ENCODE results near the gene IL2RG. TPM values are rescaled to one million over a fixed set of nuclear protein-coding genes. Genes with fewer than 3 reads are reported as not detected.

IL2RG gene
- total RNA-seq, 2 experiments from 2014 or later: 278 to 342 TPM

- DNase-seq (no peak), ATAC-seq (no peak)
- POLR2A ChIA-PET: no interaction called here
- peaks cover 15% of the 10 kb centered on the region for H3K36me3 Mint-ChIP-seq (ENCODE audit: low read depth)
- H3K9me3 Mint-ChIP-seq (ENCODE audit: low read depth): no peaks in the 10 kb centered on the region
- no peak overlapping the region for H3K27ac Mint-ChIP-seq
- intact Hi-C loops (cut with DNase I, micrococcal nuclease): no loop called here
- no peaks in the 10 kb centered on the region for H3K27me3 Mint-ChIP-seq
- CTCF ChIA-PET: no interaction called here
- H3K4me3 Mint-ChIP-seq: no peak overlapping the region
- peaks cover 9% of the 10 kb centered on the region for H3K4me1 Mint-ChIP-seq
Observed at GRCh38 chrX:71140440-71140839, 29.1 kb upstream of the IL2RG start.

DNA sequence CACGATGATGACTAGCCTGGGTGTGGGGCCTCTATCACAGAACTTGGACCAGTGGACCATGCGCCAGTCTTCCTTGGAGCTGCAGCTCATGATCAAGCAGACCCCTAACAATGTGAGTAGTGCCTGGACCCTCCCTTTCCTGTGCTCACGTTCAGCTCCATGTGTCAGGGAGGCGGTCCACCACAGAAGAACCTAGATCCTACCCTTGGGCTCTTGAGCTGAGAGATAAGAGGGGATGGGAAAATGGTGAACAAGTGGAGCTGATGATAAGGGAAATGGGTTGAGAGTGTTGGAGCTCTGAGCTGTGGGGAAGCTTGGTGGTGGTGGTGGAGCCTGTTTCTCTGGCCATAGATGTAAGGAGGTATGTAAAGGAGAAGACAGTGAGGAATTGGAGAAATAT is 20.1 kb upstream of the IL2RG start:
- no peaks in the 10 kb centered on the region for H3K9me3 Mint-ChIP-seq (ENCODE audit: low read depth)
- no peaks in the 10 kb centered on the region for H3K27me3 Mint-ChIP-seq
- POLR2A ChIA-PET: no interaction called here
- peaks cover 14% of the 10 kb centered on the region for H3K4me1 Mint-ChIP-seq
- ATAC-seq: no peak
- intact Hi-C loops (cut with DNase I, micrococcal nuclease): no loop called here
- H3K27ac Mint-ChIP-seq: no peak overlapping the region
- no peak for DNase-seq
- CTCF ChIA-PET: interaction anchor here (1.3 to 2.3 kb wide), 4 partner anchors 29 to 161 kb away, joined by 3 to 17 read pairs (median 4); no protein-coding TSS in a partner anchor
- H3K36me3 Mint-ChIP-seq (ENCODE audit: low read depth): peaks cover 38% of the 10 kb centered on the region
- H3K4me3 Mint-ChIP-seq: no peak overlapping the region

- no peaks in the 10 kb centered on the region for H3K9me3 Mint-ChIP-seq (ENCODE audit: low read depth)
- ATAC-seq (peak; percentile 96), DNase-seq (peak; percentile 83)
- CTCF ChIA-PET: interaction anchor here (0.8 to 2.8 kb wide), 8 partner anchors 11 to 364 kb away, joined by 3 to 17 read pairs (median 4); partner anchors contain the start of genes IL2RG and MED12
- H3K27ac Mint-ChIP-seq: peak overlapping the region; percentile 70
- POLR2A ChIA-PET: no interaction called here
- no peaks in the 10 kb centered on the region for H3K27me3 Mint-ChIP-seq
- peaks cover 14% of the 10 kb centered on the region for H3K4me1 Mint-ChIP-seq
- H3K4me3 Mint-ChIP-seq: peak overlapping the region; percentile 41
- intact Hi-C loops (cut with DNase I, micrococcal nuclease): loop anchor here (1.0 kb wide), 3 partner anchors 31 to 159 kb away; partner anchors contain the start of gene SNX12 (in 1 of the 2)
- H3K36me3 Mint-ChIP-seq (ENCODE audit: low read depth): peaks cover 42% of the 10 kb centered on the region
Observed at GRCh38 chrX:71128915-71129765, 17.8 kb upstream of the IL2RG start.

DNA sequence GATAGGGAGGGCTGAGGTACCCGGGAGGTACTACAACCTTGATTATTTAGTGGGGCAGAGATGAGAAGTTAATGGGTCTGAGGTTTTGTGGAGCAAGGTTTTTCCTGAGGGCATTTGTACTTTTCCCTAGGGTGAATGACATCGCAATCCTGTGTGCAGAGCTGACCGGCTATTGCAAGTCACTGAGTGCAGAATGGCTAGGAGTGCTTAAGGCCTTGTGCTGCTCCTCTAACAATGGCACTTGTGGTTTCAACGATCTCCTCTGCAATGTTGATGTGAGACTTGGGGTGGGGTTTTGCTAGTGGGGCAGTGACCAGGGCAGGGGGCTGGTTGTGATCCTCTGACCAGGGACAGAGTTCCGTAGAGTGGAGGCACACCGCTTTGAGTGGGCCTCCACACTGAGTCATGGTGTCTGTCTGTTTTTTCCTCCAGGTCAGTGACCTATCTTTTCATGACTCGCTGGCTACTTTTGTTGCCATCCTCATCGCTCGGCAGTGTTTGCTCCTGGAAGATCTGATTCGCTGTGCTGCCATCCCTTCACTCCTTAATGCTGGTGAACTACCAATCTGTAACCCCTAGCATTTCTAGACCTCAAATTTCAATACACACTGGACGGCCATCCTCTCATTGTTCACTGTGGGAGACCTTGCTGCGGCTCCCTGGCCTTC is 16.9 kb upstream of the IL2RG start:
- H3K4me3 Mint-ChIP-seq: no peak overlapping the region
- H3K27ac Mint-ChIP-seq: peak overlapping the region; percentile 70
- intact Hi-C loops (cut with DNase I, micrococcal nuclease): no loop called here
- H3K27me3 Mint-ChIP-seq: no peaks in the 10 kb centered on the region
- POLR2A ChIA-PET: no interaction called here
- ATAC-seq (no peak), DNase-seq (no peak)
- H3K36me3 Mint-ChIP-seq (ENCODE audit: low read depth): peaks cover 45% of the 10 kb centered on the region
- H3K4me1 Mint-ChIP-seq: peaks cover 14% of the 10 kb centered on the region
- no peaks in the 10 kb centered on the region for H3K9me3 Mint-ChIP-seq (ENCODE audit: low read depth)
- CTCF ChIA-PET: interaction anchor here (0.6 to 2.8 kb wide), 7 partner anchors 10 to 364 kb away, joined by 3 to 15 read pairs (median 3); partner anchors contain the start of genes IL2RG and MED12

DNA sequence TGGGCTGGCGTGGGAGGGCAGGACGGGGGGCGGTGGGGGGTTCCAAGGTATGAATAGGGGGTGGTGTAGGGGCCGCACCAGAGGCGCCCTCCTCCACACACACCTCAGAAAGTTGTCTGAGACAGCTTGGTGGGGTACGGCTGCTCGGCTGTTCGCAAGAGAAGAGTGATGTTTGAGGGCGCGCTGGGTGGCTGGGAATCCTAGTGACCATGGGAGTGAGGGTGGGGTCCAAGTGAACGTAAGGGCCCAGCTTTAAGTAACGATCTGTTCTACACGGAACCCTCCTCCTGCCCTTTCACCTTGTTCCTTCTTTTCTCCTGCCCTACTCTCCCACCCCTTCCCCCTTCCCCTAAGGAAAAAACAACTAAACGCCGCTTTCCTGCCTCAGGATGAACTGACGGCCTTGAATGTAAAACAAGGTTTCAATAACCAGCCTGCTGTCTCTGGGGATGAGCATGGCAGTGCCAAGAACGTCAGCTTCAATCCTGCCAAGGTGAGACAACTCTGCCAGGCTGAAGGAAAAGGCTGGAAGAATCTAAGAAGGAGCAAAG is 7.7 kb upstream of the IL2RG start:
- intact Hi-C loops (cut with DNase I, micrococcal nuclease): loop anchor here (1.0 to 5.0 kb wide), 7 partner anchors 23 to 828 kb away; partner anchors contain the start of genes SNX12 (in 2 of the 2), KIF4A (in 1 of the 2) and TAF1 (in 1 of the 2)
- Mint-ChIP-seq H3K9me3 (ENCODE audit: low read depth) (no peaks in the 10 kb centered on the region), H3K36me3 (ENCODE audit: low read depth) (peaks cover 14% of the 10 kb centered on the region), H3K4me3 (peak overlapping the region; percentile 79), H3K27ac (peak overlapping the region; percentile 47), H3K27me3 (no peaks in the 10 kb centered on the region), H3K4me1 (peaks cover 19% of the 10 kb centered on the region)
- ChIA-PET POLR2A (interaction anchor here (0.7 to 1.7 kb wide), 7 partner anchors 18 to 1062 kb away, joined by 3 to 6 read pairs (median 5); partner anchors contain the start of genes NONO and SNX12), CTCF (interaction anchor here (0.9 to 2.3 kb wide), 5 partner anchors 10 to 21 kb away, joined by 3 to 10 read pairs (median 7); no protein-coding TSS in a partner anchor)
- DNase-seq (peak; percentile 20), ATAC-seq (no peak)

GRCh38 chrX:71118032-71118984 is 6.9 kb upstream of the IL2RG start, which contains the start of gene MED12:
TSS of gene MED12 (plus strand) at chrX:71118596. CDS start at chrX:71118755, 159 bp downstream.
- peaks cover 12% of the 10 kb centered on the region for H3K36me3 Mint-ChIP-seq (ENCODE audit: low read depth)
- peaks cover 23% of the 10 kb centered on the region for H3K4me1 Mint-ChIP-seq
- peak within 1 kb of the TSS; percentile 87 for H3K27ac Mint-ChIP-seq
- DNase-seq (peak; percentile 91), ATAC-seq (peak; percentile 98)
- H3K27me3 Mint-ChIP-seq: no peaks in the 10 kb centered on the region
- no peaks in the 10 kb centered on the region for H3K9me3 Mint-ChIP-seq (ENCODE audit: low read depth)
- ChIA-PET CTCF (interaction anchor here (0.6 to 2.3 kb wide), 10 partner anchors 9 to 45 kb away, joined by 3 to 10 read pairs (median 4); no protein-coding TSS in a partner anchor), POLR2A (interaction anchor here (0.5 to 1.7 kb wide), 9 partner anchors 15 to 1063 kb away, joined by 3 to 6 read pairs (median 4); partner anchors contain the start of genes NONO and SNX12)
- intact Hi-C loops (cut with DNase I, micrococcal nuclease): loop anchor here (1.0 to 5.0 kb wide), 7 partner anchors 22 to 828 kb away; partner anchors contain the start of genes SNX12 (in 2 of the 2), KIF4A (in 1 of the 2) and TAF1 (in 1 of the 2)
- peak within 1 kb of the TSS; percentile 79 for H3K4me3 Mint-ChIP-seq

DNA sequence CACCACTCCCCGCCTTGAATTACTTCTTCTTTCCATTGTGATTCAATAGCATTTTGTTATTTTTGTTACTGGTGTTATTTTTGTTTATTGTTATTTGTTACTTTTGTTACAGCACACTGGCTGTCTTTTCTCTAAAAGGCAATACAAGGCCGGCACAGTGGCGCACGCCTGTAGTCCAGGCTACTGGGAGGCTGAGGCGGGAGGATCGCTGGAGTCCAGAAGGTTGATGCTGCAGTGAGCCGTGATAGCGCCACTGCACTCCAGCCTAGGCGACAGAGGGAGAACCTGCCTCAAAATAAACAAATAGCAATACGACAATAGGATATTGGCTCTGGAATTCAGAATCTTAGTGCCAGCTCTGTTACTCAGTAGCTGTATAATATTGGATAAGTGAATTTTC is 6.0 kb upstream of the IL2RG start:
- intact Hi-C loops (cut with DNase I, micrococcal nuclease): loop anchor here (5.0 kb wide), 3 partner anchors 50 to 250 kb away; partner anchors contain the start of genes SNX12 (in 1 of the 2) and TAF1 (in 1 of the 2)
- DNase-seq (no peak), ATAC-seq (no peak)
- Mint-ChIP-seq H3K27me3 (no peaks in the 10 kb centered on the region), H3K27ac (no peak overlapping the region), H3K9me3 (ENCODE audit: low read depth) (no peaks in the 10 kb centered on the region), H3K4me1 (peaks cover 31% of the 10 kb centered on the region), H3K36me3 (ENCODE audit: low read depth) (peaks cover 12% of the 10 kb centered on the region), H3K4me3 (no peak overlapping the region)
- CTCF ChIA-PET: interaction anchor here (0.6 to 2.3 kb wide), 8 partner anchors 11 to 65 kb away, joined by 3 to 10 read pairs (median 6); no protein-coding TSS in a partner anchor
- POLR2A ChIA-PET: no interaction called here

GRCh38 chrX:71111921-71112431 is 599 bp upstream of the IL2RG start:
- no peaks in the 10 kb centered on the region for H3K9me3 Mint-ChIP-seq (ENCODE audit: low read depth)
- intact Hi-C loops (cut with DNase I, micrococcal nuclease): loop anchor here (1.0 to 5.0 kb wide), 5 partner anchors 14 to 422 kb away; partner anchors contain the start of genes NONO (in 1 of the 2) and TAF1 (in 1 of the 2)
- H3K27ac Mint-ChIP-seq: peak overlapping the region; percentile 99
- H3K36me3 Mint-ChIP-seq (ENCODE audit: low read depth): peaks cover 44% of the 10 kb centered on the region
- no peaks in the 10 kb centered on the region for H3K27me3 Mint-ChIP-seq
- POLR2A ChIA-PET: interaction anchor here (0.5 to 1.5 kb wide), 6 partner anchors 10 to 979 kb away, joined by 3 to 6 read pairs (median 4); partner anchors contain the start of genes ITGB1BP2 and TAF1
- peak overlapping the region; percentile 99 for H3K4me3 Mint-ChIP-seq
- DNase-seq: peak; percentile 34
- ATAC-seq: peak; percentile 45
- CTCF ChIA-PET: interaction anchor here (0.5 to 2.8 kb wide), 6 partner anchors 9 to 668 kb away, joined by 3 to 22 read pairs (median 4); no protein-coding TSS in a partner anchor
- H3K4me1 Mint-ChIP-seq: peaks cover 33% of the 10 kb centered on the region

GRCh38 chrX:71109051-71109450 is 2.3 kb downstream of the IL2RG start:
- H3K27me3 Mint-ChIP-seq: no peaks in the 10 kb centered on the region
- H3K4me1 Mint-ChIP-seq: peaks cover 56% of the 10 kb centered on the region
- peak overlapping the region; percentile 99 for H3K27ac Mint-ChIP-seq
- H3K9me3 Mint-ChIP-seq (ENCODE audit: low read depth): no peaks in the 10 kb centered on the region
- ChIA-PET POLR2A (no interaction called here), CTCF (no interaction called here)
- intact Hi-C loops (cut with DNase I, micrococcal nuclease): no loop called here
- ATAC-seq: no peak
- DNase-seq: peak; percentile 23
- peaks cover 67% of the 10 kb centered on the region for H3K36me3 Mint-ChIP-seq (ENCODE audit: low read depth)
- H3K4me3 Mint-ChIP-seq: peak overlapping the region; percentile 99

All from activated CD4-positive, alpha-beta T cell treated with anti-CD3 and anti-CD28 coated beads for 36 hours (primary cell).